GM21786 (cell line): ENCODE data around the gene SURF4.
A peak's percentile ranks its signal among the peaks of the same experiment; 100 is the strongest.

Source experiments
- ATAC-seq: cut with Tn5 transposase; IDR thresholded peaks from one replicate; pipeline ENCODE4 v1.9.1; 2021; ENCODE audit not compliant: unreplicated experiment

Gene SURF4

GRCh38 chr9:133353548-133353947, 22.3 kb downstream of the SURF4 start:
- ATAC-seq: no peak

GRCh38 chr9:133352635-133353340, 23.1 kb downstream of the SURF4 start:
- no peak for ATAC-seq

GRCh38 chr9:133351908-133352634, 23.8 kb downstream of the SURF4 start:
- ATAC-seq: no peak

- ATAC-seq: no peak
Observed at GRCh38 chr9:133351526-133351907, 24.3 kb downstream of the SURF4 start.

- no peak for ATAC-seq
Observed at GRCh38 chr9:133349965-133350616, 25.8 kb downstream of the SURF4 start.

DNA sequence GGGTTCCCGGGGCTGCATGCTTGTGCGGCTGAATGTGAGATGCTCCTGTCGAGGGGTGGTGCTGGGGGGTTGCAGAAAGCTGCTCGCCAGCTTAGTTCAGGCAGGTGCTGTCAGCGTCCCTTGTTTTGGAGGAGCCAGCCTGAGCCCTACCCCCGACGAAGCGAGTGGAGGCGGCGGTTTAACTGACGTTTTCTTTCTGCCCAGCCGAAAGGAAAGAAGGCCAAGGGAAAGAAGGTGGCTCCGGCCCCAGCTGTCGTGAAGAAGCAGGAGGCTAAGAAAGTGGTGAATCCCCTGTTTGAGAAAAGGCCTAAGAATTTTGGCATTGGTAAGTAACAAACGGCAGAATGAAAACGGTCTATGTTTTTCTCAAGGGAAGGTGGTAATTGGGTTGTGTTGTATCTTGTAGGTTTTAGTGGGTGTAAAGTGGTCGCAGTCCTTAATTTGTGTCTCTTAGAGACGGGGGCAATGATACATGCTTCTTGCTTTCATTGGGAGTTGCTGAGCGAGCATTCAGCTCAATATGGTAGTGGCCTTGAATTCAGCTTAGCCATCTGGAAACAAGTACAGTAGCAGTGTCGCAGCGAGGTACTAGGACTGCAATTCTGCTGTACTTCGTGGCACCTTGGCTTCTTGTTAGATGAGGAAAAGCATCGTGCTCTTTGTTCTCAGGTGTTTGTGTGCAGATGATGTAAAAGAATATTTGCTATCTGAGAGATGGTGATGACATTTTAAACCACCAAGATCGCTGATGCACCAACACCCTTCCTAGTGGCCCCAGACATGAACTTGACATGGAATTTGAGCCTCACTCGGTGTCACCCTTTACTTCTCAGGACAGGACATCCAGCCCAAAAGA, 26.9 kb downstream of the SURF4 start:
- no peak for ATAC-seq

DNA sequence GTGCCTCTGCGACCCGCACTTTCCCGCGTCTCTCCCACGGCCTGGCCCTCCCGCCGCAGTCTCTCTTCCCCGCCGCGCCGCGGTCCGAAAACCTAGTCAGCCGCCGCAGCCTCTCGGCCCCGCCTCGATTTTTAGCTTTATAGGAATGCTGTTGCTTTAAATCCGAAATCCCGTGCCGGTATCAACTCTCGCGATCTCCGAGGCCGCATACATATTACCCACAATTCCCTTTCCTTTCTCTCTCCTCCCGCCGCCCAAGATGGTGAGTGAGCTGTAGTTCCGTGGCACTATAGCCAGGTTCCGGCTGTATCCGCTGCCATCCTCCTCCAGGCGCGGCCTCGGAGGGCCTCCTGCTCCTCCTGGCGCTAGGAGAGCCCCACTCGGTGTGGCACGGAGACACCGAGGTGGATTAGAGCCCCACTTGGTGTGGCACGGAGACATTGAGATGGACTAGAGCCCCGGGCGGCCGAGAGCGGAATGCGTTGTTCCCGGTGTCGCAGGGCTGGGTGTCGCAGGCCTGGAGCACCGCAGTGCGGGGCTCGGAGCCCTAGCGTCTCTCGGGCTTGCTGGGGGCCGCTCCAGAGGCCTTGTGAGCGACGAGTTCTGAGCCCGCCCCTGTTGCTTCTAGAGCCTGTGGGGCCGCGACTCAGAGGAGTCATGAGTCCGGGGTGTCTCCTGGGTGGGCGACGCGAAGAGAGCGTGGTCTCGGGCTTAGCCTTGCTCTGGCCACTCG, 27.7 kb downstream of the SURF4 start, which contains the start of the genes MED22 and RPL7A:
Gene MED22, minus strand, starts transcription at position 147 of the 733 bp plus-strand sequence. CDS start 1,469 bp downstream, outside the sequence.
Gene RPL7A, plus strand, starts transcription at position 234 of the 733 bp plus-strand sequence. Its CDS starts 26 bp downstream, at position 260.
- peak; percentile 75 for ATAC-seq

GRCh38 chr9:133347515-133347984, 28.3 kb downstream of the SURF4 start:
- ATAC-seq: peak; percentile 30

GRCh38 chr9:133346021-133346785, 29.7 kb downstream of the SURF4 start:
- ATAC-seq: no peak

DNA sequence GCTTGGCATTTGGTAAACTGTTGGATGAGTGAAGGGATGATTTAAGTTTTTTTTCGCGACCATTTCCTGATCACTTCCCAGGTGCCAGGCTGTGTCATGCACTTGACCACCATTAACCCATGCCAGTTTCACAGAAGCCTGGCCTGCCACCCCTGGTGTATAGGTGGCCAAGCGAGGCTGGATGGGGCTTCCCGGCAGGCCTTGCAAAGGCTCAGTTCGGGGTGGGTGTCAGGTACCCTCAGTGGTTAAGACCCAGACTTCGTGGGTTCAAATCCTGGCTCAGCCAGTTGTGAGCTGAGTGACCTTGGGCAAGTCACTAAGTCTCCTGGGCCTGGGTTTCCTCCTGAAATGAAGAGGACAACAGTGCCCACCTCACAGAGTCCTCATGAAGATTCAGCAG, 30.3 kb downstream of the SURF4 start:
- no peak for ATAC-seq

GRCh38 chr9:133344979-133345378, 30.9 kb downstream of the SURF4 start:
- no peak for ATAC-seq

- no peak for ATAC-seq
Observed at GRCh38 chr9:133344071-133344470, 31.8 kb downstream of the SURF4 start.

- no peak for ATAC-seq
Observed at GRCh38 chr9:133342570-133342969, 33.3 kb downstream of the SURF4 start.

DNA sequence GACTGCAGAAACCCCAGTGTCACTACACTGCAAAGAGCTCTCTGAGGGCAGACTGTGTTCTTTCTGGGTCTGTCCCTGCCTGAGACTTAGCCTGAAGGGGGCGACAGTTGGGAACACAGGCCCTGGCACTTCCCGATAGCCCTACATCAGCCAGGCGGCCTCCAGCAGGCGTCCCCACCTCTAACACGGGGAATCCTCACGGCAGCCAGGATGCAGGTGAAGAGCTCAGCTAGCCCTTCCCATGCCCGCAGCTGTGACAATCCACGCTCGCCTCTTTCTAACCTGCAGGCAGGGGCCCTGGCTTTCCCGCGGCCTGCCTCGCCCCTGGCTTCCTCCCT, 33.8 kb downstream of the SURF4 start:
- no peak for ATAC-seq

- no peak for ATAC-seq
Observed at GRCh38 chr9:133341369-133342068, 34.3 kb downstream of the SURF4 start.

GRCh38 chr9:133340916-133341315, 34.9 kb downstream of the SURF4 start:
- no peak for ATAC-seq

DNA sequence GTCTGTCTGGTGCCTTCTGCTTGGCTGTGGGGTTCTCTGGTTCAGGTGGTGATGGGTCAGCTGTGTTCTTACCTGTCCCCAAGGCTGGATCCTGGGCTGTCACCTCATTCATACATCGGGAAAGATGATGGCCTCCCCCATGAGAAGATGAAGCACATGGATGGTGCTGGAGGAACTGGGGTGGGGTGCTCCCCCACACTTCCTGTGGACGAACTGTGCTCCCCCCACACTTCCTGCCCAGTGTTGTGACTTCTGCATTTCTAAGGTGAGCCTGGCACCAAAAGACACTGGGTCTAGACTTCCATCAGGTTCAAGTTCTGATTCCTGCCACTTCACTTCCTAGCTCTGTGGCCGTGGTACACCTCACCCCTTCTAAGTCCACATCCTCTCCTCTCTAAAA, 35.6 kb downstream of the SURF4 start:
- no peak for ATAC-seq

- ATAC-seq: no peak
Observed at GRCh38 chr9:133339641-133340040, 36.2 kb downstream of the SURF4 start.
